ENCODE data around the gene RBM41.
"Not testable (repeated sequence)": the region's sequence is repeated elsewhere in the genome, so short reads cannot be mapped to it uniquely, and the experiment has no call there.

Gene RBM41

DNA sequence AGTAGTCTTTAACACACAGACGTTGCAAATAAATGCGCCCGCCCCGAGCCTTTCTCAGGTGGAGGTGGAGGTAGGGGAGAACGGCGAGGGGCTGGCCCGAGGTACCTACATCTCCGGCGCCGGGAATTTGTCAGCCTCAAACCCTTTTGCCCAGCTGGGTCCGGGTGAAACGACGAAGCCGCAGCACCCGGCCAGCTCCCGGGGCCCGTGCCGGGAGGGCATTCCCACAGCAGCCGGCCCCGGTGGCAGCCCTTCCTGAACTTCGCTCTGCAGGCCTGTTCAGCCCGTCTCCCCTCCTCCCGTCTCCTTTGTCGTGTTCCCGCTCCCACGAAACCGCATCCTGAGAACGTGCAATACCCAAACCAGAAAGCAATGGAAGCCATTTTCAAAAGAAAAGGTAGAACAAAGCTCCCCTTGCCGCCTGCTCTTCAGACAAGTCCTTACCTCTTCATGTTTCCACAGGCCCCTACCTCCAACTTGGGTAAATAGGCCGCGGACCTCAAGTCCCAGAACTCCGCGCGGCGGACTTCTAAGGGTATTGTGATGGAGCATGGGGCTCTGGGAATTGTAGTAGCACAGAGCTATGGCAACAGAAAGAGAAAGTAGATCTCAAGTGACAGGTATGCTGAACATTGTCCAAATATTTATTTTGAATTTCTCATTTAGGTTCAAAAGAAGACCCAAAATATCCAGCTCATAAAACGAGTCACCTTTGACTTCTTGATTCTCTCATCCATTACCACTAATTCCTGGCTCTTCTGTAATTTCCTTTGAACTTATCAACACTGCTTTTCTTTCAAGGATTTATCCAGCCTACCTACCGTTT lies at the start of gene RBM41:
RBM41 (minus strand) TSS at position 501 of the 826 bp plus-strand sequence; CDS start at position 452, 49 bp downstream.
- DNase-seq, result peak; percentile 78

DNA sequence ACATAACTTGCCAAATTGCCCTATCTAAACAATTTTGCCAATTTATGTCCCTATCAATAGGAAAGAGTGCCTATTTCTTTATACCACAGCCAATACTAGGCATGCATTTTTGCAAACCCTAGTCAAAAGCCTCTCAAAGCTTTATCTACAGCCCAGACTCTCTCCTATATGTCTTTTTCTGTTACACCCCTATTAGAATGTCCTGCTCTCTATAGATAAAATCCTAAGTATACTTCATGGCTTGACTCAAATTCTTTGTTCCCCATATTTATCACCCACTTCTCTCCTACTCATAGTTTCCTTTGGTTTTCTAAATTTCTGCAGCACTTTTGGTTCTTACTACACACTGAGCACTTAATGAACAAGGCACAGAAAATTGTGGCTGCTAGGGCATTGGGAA lies 49.6 kb upstream of the RBM41 start:
- no peak for DNase-seq

DNA sequence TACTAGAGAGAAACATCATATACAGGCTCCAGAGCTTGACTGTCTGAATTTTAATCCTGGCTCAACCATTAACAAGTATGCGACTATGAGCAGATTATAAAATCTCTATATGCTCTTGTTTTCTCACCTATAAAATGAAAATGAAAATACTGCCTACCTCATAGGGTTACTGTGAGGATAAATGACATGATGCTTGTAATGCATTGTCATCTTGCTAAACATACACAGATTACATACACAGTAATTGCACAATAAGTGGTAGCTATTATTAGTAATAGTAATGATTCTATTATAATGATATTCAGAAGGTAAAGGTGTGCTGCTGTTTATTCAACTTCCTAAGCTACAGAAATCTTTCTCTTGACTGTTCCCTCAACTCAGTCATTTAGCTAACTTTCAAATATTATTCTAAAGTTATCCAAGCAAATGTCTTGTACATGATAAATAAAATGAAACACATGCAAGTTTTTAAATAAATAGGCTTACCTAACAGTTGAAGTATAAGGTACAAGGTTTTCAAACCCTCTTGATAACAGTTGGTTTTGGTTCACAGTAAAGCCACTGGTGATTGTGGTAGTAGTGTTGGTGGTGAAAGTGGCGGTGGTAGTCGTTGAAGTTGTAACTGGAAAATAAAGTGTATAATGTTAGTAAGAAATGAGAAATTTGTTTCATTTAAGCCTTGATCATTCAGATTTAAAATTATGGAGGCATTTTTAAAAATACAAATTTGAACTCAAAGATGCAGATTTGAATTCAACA lies 48.7 kb upstream of the RBM41 start:
- DNase-seq, result no peak

- not testable (repeated sequence) for DNase-seq
Observed at GRCh38 chrX:107157618-107158017, 39.0 kb upstream of the RBM41 start.

DNA sequence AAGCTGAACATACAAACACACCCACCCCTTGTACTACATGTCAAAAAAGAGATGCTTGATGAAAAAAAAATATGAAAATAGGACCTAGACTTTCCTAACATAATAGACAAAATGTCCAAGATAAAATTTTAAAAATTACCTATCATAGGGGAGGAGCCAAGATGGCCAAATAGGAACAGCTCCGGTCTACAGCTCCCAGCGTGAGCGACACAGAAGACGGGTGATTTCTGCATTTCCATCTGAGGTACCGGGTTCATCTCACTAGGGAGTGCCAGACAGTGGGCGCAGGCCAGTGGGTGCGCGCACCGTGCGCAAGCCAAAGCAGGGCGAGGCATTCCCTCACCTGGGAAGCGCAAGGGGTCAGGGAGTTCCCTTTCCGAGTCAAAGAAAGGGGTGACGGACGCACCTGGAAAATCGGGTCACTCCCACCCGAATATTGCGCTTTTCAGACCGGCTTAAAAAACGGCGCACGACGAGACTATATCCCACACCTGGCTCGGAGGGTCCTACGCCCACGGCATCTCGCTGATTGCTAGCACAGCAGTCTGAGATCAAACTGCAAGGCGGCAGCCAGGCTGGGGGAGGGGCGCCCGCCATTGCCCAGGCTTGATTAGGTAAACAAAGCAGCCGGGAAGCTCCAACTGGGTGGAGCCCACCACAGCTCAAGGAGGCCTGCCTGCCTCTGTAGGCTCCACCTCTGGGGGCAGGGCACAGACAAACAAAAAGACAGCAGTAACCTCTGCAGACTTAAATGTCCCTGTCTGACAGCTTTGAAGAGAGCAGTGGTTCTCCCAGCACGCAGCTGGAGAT lies 37.2 kb upstream of the RBM41 start:
- not testable (repeated sequence) for DNase-seq

- no peak for DNase-seq
Observed at GRCh38 chrX:107154787-107155620, 36.4 kb upstream of the RBM41 start.

DNA sequence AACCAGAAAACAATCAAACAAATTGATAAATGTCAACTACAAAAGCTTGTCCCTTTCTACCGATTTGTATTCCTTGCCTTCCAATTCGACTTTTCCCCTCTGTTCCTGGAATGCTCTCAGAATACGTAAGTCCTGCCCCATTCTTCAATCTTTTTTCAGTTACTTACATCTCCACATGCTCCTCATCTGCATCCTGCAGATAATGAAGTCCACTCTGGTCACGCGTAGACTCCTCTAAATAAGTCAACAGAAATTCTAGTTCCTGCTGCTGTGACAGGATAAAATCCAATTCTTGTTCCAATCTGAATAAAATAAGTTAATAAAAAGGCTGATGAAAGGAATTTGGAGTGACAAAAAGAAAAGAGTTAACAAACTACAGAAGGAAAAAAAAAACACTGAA lies 34.4 kb upstream of the RBM41 start:
- no peak for DNase-seq

DNA sequence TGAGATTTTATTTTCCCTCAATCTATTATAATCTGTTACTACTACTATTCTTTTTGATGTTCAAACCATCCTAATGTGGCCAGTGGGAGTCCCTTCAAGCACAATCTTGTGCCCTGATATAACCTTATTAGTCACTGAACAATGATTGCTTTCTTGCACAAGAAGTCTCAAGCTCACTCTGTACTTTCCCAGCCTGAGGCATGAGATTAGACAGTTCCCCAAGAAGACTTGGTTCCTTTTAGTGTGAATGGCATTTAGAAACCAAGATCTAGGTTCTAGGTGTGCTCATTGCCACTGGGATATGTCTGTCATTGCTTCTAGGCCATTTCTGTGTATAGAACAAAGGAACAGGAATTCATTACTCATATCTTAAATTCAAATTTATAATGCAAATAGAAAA lies 28.0 kb upstream of the RBM41 start:
- no peak for DNase-seq

DNA sequence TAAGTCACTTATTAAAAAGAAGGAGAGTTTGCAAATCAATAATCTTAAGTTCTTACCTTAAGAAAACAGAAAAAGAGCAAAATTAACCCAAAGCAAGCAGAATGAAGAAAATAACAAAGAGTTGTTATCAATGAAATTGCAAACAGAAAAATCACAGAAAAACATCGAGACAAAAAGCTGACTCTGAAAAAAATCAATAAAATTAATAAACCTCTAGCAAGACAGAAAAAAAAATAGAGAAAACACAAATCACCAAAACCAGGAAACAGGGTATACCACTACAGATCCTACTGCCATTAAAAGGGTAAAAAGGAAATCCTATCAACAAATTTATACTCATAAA lies 17.3 kb upstream of the RBM41 start:
- DNase-seq, result no peak

DNA sequence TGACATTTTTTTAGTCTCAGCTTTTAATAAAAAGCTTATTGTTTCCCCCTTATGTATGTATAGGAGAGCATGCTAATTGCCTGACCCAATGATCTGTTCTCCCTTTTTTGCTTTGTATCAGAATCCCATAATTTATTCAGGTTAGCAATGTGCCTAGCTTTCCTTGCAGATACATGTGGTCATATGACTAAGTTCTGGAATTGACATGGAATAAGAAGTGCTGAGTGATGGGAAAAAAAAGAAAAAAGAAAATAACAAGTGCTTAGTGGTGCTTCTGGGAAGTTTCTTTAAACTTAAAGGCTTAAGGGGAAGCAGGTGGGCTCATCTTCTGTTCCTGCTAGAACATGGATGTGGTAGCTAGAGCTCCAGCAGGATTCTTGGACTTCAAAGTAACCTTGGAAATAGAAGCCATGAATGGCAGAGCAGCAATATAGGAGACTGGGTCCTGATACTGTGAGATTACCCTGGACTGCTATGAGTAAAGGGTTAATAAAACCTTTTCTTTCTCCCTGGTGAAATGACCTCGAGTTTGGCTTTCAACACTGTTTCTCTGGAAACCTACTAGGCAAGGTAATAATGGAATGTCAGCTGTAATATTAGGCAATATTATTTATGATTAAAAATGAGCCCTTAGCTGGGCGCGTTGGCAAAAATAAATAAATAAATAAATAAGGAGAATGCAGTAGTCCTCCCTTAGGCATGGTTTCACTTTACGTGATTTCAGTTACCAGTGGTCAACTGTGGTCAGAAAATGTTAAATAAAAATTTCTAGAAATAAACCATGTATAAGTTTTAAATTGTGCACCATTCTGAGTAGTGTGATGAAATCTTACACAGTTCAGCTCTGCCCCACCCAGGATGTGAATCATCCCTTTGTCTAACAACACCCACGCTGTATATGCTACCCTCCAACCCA lies 16.7 kb upstream of the RBM41 start:
- no peak for DNase-seq

GRCh38 chrX:107123750-107124149 lies 5.1 kb upstream of the RBM41 start:
- DNase-seq, result no peak

DNA sequence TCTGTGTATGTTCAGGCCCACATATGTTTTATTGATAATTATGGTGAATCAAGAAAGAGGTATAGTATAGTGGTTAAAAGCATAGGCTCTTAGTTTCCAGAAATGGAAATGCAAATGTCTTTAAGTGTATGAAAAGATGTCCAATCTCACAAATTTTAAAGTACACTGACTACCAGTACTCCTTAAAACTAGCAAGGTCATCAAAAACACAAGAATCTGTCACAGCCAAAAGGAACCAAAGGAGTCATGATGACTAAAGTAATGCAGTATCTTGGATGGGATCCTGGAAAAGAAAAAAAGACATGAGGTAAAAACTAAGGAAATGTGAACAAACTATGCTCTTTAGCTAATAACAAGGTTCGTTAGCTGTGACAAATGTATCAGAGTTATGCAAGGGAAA lies 661 bp upstream of the RBM41 start:
- no peak for DNase-seq

DNA sequence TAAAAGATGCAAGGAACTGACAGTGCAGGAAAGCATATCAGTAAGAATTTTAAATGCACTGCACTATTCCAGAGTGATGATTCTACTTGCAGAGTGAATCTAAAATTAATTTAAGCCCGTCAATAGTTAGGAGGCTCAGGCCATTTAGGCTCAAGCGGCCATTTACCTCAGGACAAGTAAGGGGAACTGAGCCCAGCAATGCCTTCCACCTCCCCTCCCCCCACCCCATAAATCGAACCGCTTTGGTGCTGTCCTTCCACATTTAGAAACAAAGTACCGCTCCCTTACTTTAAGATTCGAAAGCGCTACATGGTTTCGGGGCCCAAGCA lies 665 bp downstream of the RBM41 start:
- peak; percentile 25 for DNase-seq

DNA sequence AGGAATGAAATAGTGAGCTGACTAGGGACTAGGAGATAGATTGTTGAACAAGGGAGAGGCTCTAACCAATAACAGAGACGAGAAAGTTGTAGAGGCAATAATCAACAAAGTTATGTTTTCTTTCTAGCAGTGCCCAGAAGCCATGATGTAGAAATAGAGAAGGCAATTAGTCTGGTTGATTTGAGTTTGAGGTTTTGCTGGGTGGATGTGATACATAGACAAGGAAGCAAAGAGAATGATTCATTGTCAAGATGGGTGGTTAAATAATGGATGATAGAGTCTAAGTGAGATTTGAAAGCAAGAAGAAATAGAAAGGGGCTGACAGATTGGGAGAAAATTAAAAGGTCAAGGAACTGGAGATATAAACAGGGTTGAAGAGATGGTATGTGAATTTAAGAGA lies 11.2 kb downstream of the RBM41 start:
- no peak for DNase-seq

DNA sequence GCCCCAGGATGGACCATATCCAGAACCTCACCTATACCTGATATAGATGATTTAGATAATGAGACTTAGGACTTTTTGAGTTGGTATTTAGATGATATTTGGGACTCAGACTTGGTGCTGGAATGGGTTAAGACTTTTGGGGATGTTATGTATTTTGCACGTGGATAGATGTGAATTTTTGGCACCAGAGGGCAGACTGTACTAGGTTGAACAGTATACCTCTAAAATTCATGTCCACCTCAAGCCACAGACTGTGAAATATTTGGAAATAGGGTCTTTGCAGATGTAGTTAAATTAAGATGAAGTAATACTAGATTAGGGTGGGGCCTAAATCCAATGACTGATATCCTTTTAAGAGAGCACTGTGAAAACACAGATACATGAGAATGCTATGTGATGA lies 15.6 kb downstream of the RBM41 start:
- no peak for DNase-seq

DNA sequence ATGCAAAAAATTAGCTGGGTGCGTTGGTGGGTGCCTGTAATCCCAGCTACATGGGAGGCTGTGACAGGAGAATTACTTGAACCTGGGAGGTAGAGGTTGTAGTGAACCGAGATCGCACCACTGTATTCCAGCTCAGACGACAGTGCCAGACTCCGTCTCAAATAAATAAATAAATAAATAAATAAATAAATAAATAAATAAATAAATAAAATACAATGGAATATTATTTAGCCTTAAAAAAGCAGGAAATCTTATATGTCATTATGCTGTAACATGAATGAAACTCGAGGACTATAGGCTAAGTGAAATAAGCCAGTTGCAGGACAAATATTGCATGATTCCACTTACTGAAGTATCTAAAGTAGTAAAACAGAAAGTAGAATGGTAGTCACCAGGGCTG lies 42.5 kb downstream of the RBM41 start:
- no peak for DNase-seq

- DNase-seq, result not testable (repeated sequence)
Observed at GRCh38 chrX:107057731-107058130, 60.9 kb downstream of the RBM41 start.

- DNase-seq, result no peak
Observed at GRCh38 chrX:107054978-107055377, 63.6 kb downstream of the RBM41 start.

- DNase-seq, result no peak
Observed at GRCh38 chrX:107050195-107050709, 68.4 kb downstream of the RBM41 start.

GRCh38 chrX:107047622-107048021 lies 71.0 kb downstream of the RBM41 start:
- no peak for DNase-seq

DNA sequence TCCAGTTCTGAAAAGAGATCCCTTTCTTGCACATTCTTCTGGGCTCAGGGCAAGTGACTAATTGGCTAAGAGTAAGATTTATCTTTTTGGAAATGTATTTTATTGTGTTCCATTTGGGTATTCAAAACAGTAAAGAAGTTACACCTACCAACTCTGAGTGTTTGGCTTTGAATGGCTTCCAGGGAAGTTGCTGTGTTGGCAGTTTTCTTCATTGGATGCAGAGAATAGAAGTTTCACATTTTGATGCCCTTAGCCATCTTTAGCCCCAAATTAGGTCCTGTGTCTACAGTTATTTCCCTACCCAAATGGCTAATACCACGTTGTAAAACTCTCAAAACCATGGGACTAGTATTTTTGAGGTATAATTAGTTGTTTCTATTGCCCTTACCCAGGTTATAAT lies 88.9 kb downstream of the RBM41 start:
- DNase-seq, result no peak

All from NCI-H510A treated with DMSO at 0.1 percent for 48 hours (cell line).